HG03571 (cell line): ENCODE measurements around the gene IL18.
"Not testable (repeated sequence)": the region's sequence is repeated elsewhere in the genome, so short reads cannot be mapped to it uniquely, and the experiment has no call there.

ENCODE experiments used
- ATAC-seq: cut with Tn5 transposase; IDR thresholded peaks from one replicate; pipeline ENCODE4 v1.9.1; 2021; ENCODE audit not compliant: unreplicated experiment

IL18 gene

DNA sequence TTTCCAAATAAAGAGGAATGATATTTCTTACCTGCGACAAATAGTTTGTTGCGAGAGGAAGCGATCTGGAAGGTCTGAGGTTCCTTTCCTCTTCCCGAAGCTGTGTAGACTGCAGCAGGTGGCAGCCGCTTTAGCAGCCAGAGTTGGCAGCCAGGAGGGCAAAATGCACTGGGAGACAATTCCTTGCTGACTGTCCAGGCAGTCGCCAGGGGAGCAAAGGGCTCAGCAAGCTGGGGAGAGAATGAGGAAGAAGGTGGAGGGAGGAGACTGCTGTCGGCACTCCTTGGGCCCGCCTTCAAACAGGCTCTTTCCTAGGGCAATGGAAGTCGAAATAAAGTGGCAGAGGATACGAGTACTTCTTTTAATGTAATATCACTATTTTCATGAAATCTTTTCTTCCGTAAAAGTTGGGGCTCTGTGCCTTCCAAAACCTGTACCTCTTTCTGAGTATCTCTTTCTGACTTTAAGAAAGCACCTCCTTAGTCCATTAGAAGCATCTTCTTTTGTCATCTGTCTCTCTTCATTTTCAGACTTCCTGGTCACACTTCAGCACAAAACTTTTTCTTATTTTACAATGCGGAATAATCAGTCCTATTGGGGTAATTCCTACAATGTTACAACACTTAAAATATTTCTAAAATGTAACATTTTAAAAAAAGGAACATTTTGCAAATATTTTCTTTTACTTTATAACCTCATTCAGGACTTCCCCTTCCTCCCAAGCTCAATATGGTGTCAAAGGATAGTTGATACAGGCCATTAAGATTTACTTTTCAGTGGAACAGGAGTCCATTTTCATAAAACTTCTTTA, at the start of gene IL18:
TSS of gene IL18 (minus strand) at position 220 of the 811 bp plus-strand sequence. CDS start 9,041 bp downstream, outside the sequence.
- ATAC-seq, result no peak

DNA sequence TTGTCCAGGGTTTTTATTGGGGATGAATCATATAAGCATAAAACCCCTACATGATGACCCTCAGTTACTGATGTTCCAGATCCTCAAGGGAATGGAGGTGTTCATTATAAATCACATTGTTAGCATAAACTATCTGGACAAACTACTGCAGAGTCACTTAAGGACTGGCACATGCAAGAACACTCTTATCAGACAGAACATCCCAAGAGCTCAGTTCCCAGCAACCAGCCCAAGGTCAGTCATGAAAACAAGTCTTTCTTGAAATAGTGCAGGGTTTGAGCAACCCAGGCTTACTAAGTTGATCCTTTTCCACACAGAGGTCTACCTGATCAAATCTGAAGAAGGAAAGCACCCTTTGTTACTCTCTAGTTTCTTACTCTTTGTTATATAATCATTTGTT, 48.8 kb upstream of the IL18 start:
- ATAC-seq, result no peak

DNA sequence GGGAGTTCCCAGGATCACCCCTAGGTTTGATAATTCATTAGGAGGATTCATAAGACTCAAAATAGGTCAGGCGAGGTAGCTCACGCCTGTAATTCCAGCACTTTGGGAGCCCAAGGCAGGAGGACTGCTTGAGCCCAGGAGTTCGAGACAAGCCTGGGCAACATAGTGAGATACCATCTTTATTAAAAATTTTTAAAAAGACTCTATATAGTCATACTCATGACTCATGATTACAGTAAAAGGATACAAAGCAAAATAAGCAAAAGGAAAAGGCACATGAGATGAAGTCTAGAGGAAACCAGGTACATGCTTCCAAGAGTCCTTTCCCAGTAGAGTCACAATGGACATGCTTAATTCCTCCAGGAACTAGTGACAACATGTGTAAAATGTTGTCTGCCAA, 48.4 kb upstream of the IL18 start:
- ATAC-seq, result no peak

DNA sequence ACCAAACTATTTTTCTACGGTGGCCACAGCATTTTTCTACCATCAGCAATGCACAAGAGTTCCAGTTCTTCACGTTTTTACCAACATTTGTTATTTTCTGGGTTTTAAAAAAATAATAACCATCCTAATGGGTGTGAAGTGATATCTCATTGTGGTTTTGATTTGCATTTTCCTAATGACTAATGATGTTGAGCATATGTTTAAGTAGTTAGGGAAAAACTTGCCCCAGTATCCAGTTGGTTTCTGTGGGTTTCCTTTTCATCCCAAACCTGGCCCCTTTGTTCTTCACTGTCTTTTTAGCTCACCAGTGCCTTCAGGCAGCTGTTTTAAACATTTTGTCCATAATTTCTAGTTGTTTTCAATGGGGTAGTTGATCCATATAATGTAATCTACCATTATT, 47.6 kb upstream of the IL18 start:
- no peak for ATAC-seq

GRCh38 chr11:112210890-112211289, 47.0 kb upstream of the IL18 start:
- no peak for ATAC-seq

- no peak for ATAC-seq
These were observed 42.2 kb upstream of the IL18 start for GRCh38 chr11:112206071-112206470.

- no peak for ATAC-seq
These were observed 36.4 kb upstream of the IL18 start for GRCh38 chr11:112200252-112200651.

DNA sequence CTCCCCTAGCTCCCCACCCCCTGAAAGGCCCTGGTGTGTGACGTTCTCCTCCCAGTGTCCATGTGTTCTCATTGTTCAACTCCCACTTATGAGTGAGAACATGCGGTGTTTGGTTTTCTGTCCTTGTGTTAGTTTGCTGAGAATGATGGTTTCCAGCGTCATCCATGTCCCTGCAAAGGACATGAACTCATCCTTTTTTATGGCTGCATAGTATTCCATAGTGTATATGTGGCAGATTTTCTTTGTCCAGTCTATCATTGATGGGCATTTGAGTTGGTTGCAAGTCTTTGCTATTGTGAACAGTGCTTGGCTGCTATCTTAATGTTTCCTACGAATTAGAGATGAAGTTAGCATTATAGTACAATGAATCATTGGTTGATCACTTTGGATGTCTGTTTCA, 35.2 kb upstream of the IL18 start:
- not testable (repeated sequence) for ATAC-seq

GRCh38 chr11:112196519-112197087, 32.7 kb upstream of the IL18 start:
- ATAC-seq, result no peak

DNA sequence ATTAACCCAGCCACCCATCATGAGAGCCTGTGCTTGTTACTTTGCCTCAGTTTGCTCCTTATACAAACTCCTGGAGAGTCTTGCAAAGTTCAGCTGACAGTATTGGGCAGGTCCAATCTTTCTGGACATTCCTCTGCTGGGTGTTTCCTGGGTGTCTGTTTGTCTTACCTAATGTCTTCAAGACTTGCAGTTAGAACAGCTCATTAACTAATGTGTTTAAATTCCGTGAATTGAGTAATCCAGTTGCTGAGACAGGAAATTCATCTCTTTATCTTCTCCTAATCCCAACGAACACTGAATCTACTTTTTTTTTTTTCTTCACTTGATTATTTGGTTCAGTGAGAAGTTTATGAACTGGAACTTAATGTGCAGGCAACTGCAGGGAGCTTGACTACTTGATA, 32.1 kb upstream of the IL18 start:
- no peak for ATAC-seq

- not testable (repeated sequence) for ATAC-seq
These were observed 31.2 kb upstream of the IL18 start for GRCh38 chr11:112195113-112195512.

DNA sequence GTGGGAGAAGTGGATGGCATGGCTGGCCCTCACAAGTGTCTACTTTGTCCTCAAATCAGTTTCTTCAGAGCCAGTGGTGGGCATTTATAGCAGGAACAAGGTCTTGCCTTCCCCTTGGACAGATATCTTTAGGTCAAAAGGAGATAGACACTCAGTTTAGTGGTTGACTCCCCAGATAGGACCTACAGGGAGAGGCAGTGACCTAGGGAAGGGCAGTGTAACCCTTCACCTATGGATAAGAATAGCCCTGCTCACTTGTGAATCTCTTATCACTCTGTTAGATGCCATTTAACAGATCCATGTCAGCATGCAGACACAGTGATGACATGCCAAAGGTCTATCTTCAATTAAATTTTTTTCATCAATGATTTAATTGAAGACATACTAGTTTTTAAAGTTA, 22.4 kb upstream of the IL18 start:
- ATAC-seq, result no peak

- ATAC-seq, result no peak
These were observed 22.0 kb upstream of the IL18 start for GRCh38 chr11:112185883-112186282.

DNA sequence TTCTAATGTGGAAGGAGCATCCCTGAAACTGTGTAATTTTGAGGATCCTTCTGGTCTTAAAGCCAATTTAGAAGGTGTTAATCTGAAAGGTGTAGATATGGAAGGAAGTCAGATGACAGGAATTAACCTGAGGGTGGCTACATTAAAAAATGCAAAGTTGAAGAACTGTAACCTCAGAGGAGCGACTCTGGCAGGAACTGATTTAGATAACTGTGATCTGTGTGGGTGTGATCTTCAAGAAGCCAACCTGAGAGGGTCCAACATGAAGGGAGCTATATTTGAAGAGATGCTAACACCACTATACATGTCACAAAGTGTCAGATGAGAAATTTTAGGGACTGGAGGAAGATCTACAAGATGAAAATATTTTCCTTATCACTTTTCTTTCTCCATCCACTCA, 19.0 kb upstream of the IL18 start:
- no peak for ATAC-seq

- ATAC-seq, result no peak
These were observed 15.7 kb upstream of the IL18 start for GRCh38 chr11:112179601-112180000.

GRCh38 chr11:112178936-112179335, 15.0 kb upstream of the IL18 start:
- ATAC-seq, result no peak

- ATAC-seq, result no peak
These were observed 14.5 kb upstream of the IL18 start for GRCh38 chr11:112178428-112178827.

DNA sequence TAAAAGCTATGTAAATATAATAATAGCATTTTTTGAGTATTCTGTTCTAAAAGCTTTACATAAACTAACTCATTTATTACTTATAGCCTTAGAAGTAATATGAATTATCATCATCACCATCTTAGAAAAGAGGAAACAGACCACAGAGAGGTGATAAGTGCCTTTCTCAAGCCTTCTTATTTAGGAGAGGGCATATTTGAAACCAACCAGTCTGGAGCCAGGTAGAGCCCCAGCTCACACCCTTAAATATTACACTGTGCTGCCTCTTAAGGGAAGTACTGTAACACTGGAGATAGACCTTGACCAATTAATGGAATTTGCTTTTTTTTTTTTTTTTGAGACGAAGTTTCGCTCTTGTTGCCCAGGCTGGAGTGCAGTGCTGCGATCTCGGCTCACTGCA, 13.7 kb upstream of the IL18 start:
- ATAC-seq, result no peak

GRCh38 chr11:112176077-112176476, 12.2 kb upstream of the IL18 start:
- no peak for ATAC-seq

- no peak for ATAC-seq
These were observed 11.7 kb upstream of the IL18 start for GRCh38 chr11:112175599-112175952.

GRCh38 chr11:112174789-112175598, 11.1 kb upstream of the IL18 start, which contains the start of gene BCO2:
Gene BCO2 (plus strand): TSS chr11:112175512. CDS start chr11:112175602, 90 bp downstream.
- ATAC-seq, result peak; percentile 52

- ATAC-seq, result no peak
These were observed 9.3 kb upstream of the IL18 start for GRCh38 chr11:112173152-112173551.
